Activated CD8-positive, alpha-beta memory T cell treated with anti-CD3 and anti-CD28 coated beads, Interleukin-2, amount 50 U/mL, for 4 hours (primary cell): Measurements from ENCODE around the gene FECH.
"Not testable (repeated sequence)": the region's sequence is repeated elsewhere in the genome, so short reads cannot be mapped to it uniquely, and the experiment has no call there.

Experiments used
- DNase-seq: peaks from one replicate; pipeline ENCODE4 v3.0.0-alpha.2; 2020

Gene FECH

GRCh38 chr18:57523171-57523956 is 63.1 kb downstream of the FECH start:
- no peak for DNase-seq

GRCh38 chr18:57522348-57522747 is 64.2 kb downstream of the FECH start:
- DNase-seq, result not testable (repeated sequence)

- DNase-seq, result no peak
Measured at GRCh38 chr18:57519668-57520424, 66.7 kb downstream of the FECH start.

- no peak for DNase-seq
Measured at GRCh38 chr18:57518533-57518932, 68.0 kb downstream of the FECH start.

- no peak for DNase-seq
Measured at GRCh38 chr18:57516056-57516455, 70.4 kb downstream of the FECH start.

GRCh38 chr18:57505231-57505630 is 81.3 kb downstream of the FECH start:
- DNase-seq, result no peak

GRCh38 chr18:57502624-57503023 is 83.9 kb downstream of the FECH start:
- no peak for DNase-seq

GRCh38 chr18:57498682-57499256 is 87.7 kb downstream of the FECH start:
- DNase-seq, result no peak
